ENCODE measurements around the gene FOXB1.

GRCh38 chr15:60001610-60002527 lies 2.2 kb upstream of the FOXB1 start:
- TF ChIP-seq, protein P1, sequence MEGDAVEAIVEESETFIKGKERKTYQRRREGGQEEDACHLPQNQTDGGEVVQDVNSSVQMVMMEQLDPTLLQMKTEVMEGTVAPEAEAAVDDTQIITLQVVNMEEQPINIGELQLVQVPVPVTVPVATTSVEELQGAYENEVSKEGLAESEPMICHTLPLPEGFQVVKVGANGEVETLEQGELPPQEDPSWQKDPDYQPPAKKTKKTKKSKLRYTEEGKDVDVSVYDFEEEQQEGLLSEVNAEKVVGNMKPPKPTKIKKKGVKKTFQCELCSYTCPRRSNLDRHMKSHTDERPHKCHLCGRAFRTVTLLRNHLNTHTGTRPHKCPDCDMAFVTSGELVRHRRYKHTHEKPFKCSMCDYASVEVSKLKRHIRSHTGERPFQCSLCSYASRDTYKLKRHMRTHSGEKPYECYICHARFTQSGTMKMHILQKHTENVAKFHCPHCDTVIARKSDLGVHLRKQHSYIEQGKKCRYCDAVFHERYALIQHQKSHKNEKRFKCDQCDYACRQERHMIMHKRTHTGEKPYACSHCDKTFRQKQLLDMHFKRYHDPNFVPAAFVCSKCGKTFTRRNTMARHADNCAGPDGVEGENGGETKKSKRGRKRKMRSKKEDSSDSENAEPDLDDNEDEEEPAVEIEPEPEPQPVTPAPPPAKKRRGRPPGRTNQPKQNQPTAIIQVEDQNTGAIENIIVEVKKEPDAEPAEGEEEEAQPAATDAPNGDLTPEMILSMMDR (IDR thresholded peaks at IDR 0.05): no peak
- TF ChIP-seq ZFX (IDR thresholded peaks at IDR 0.05; ENCODE audit: borderline replicate concordance): no peak
